Activated naive CD4-positive, alpha-beta T cell treated with anti-CD3 and anti-CD28 coated beads, Interleukin-2, amount 50 U/mL, for 72 hours (primary cell): ENCODE data around the gene SFN. TPM values are rescaled to one million over a fixed set of nuclear protein-coding genes. Genes with fewer than 3 reads are reported as not detected.
"Not testable (repeated sequence)": the region's sequence is repeated elsewhere in the genome, so short reads cannot be mapped to it uniquely, and the experiment has no call there.

Source experiments
- ATAC-seq, 2 donors: fragments of 150-1000 bp; cut with Tn5 transposase; 2 replicates each; pipeline ENCODE4 v1.10.0; 2021; ENCODE audit warnings: mild to moderate bottlenecking in 2 of 2, moderate library complexity in 2 of 2
- DNase-seq, 2 donors: peaks; one replicate each; pipeline ENCODE4 v3.0.0; 2021 to 2022; ENCODE audit warnings: low spot score in 2 of 2
- H3K27ac Mint-ChIP-seq, 2 donors: one replicate each; pipeline ENCODE4 v1.8.0; 2022; ENCODE audit warnings: mild to moderate bottlenecking in 2 of 2, mixed read lengths in 2 of 2
- H3K36me3 Mint-ChIP-seq, 2 donors: one replicate each; pipeline ENCODE4 v1.8.0; 2022; ENCODE audit warnings: mixed read lengths in 2 of 2
- H3K9me3 Mint-ChIP-seq, 2 donors: one replicate each; pipeline ENCODE4 v1.8.0; 2022; ENCODE audit warnings: mixed read lengths in 2 of 2
- total RNA-seq, 2 donors: library from RNA; stranded (reverse); gene quantifications; one replicate each; pipeline ENCODE4 v1.2.3, GENCODE V29; 2022

SFN gene
- total RNA-seq, 2 donors from 2014 or later, result 1.1 to 2.3 TPM

- peak overlapping the region; percentile 22 to 36 for H3K27ac Mint-ChIP-seq
- ATAC-seq (no peak), DNase-seq (no peak)
- H3K36me3 Mint-ChIP-seq, result peaks cover 11 to 15% of the 10 kb centered on the region in 2 donors
- H3K9me3 Mint-ChIP-seq, result no peaks in the 10 kb centered on the region
These were observed 6.8 kb upstream of the SFN start for GRCh38 chr1:26856181-26856580.

GRCh38 chr1:26856604-26857469 is 6.1 kb upstream of the SFN start:
- Mint-ChIP-seq H3K27ac (peak overlapping the region; percentile 22 to 79), H3K9me3 (no peaks in the 10 kb centered on the region), H3K36me3 (peaks cover 6 to 10% of the 10 kb centered on the region in 2 donors)
- no peak for DNase-seq
- no peak for ATAC-seq

- Mint-ChIP-seq H3K36me3 (peaks cover 5% of the 10 kb centered on the region in 2 donors), H3K9me3 (no peaks in the 10 kb centered on the region), H3K27ac (peak overlapping the region; percentile 48 to 88)
- DNase-seq (no peak), ATAC-seq (no peak)
These were observed 5.4 kb upstream of the SFN start for GRCh38 chr1:26857473-26858060.

GRCh38 chr1:26858160-26858559 is 4.8 kb upstream of the SFN start:
- ATAC-seq, result no peak
- peak overlapping the region; percentile 48 to 88 for H3K27ac Mint-ChIP-seq
- no peak for DNase-seq
- H3K36me3 Mint-ChIP-seq, result peaks cover 0 to 3% of the 10 kb centered on the region in 2 donors
- H3K9me3 Mint-ChIP-seq, result no peaks in the 10 kb centered on the region

- Mint-ChIP-seq H3K36me3 (peaks cover 0 to 6% of the 10 kb centered on the region in 2 donors), H3K9me3 (no peaks in the 10 kb centered on the region), H3K27ac (peak overlapping the region; percentile 48 to 88)
- ATAC-seq (no peak), DNase-seq (no peak)
These were observed 3.9 kb upstream of the SFN start for GRCh38 chr1:26858891-26859640.

GRCh38 chr1:26861286-26861701 is 1.7 kb upstream of the SFN start:
- H3K27ac Mint-ChIP-seq, result peak overlapping the region in 1 of 2 donors; percentile 36
- no peak for DNase-seq
- peaks cover 0 to 6% of the 10 kb centered on the region in 2 donors for H3K36me3 Mint-ChIP-seq
- no peaks in the 10 kb centered on the region for H3K9me3 Mint-ChIP-seq
- ATAC-seq, result no peak

- peak overlapping the region; percentile 36 to 44 for H3K27ac Mint-ChIP-seq
These were observed 1.0 kb upstream of the SFN start for GRCh38 chr1:26861889-26862378.

GRCh38 chr1:26863685-26864077 is 732 bp downstream of the SFN start:
- no peak for DNase-seq
- peak overlapping the region in 1 of 2 donors; percentile 88 for H3K27ac Mint-ChIP-seq
- peaks cover 0 to 6% of the 10 kb centered on the region in 2 donors for H3K36me3 Mint-ChIP-seq
- ATAC-seq, result no peak
- H3K9me3 Mint-ChIP-seq, result no peaks in the 10 kb centered on the region

More at GRCh38 chr1:26861889-26862378, 1.0 kb upstream of the SFN start:
- no peaks in the 10 kb centered on the region for H3K9me3 Mint-ChIP-seq
- no peak for ATAC-seq
- DNase-seq, result no peak
- H3K36me3 Mint-ChIP-seq, result peaks cover 0 to 6% of the 10 kb centered on the region in 2 donors

- Mint-ChIP-seq H3K9me3 (no peaks in the 10 kb centered on the region), H3K27ac (peak overlapping the region; percentile 88 to 95), H3K36me3 (peaks cover 0 to 6% of the 10 kb centered on the region in 2 donors)
- DNase-seq (peak; percentile 97 to 99), ATAC-seq (peak; percentile 94 to 95)
These were observed 1.9 kb downstream of the SFN start for GRCh38 chr1:26864610-26865480.

- not testable (repeated sequence) for H3K9me3 Mint-ChIP-seq
These were observed 10.1 kb downstream of the SFN start for GRCh38 chr1:26873097-26873496.

GRCh38 chr1:26874896-26875295 is 11.9 kb downstream of the SFN start:
- no peak for ATAC-seq
- peak overlapping the region in 1 of 2 donors; percentile 52 for H3K27ac Mint-ChIP-seq
- no peak for DNase-seq
- no peaks in the 10 kb centered on the region for H3K36me3 Mint-ChIP-seq
- no peaks in the 10 kb centered on the region for H3K9me3 Mint-ChIP-seq

More at GRCh38 chr1:26873097-26873496, 10.1 kb downstream of the SFN start:
- peak overlapping the region in 1 of 2 donors; percentile 65 for H3K27ac Mint-ChIP-seq
- DNase-seq, H3K36me3 Mint-ChIP-seq, ATAC-seq: not testable (repeated sequence)

GRCh38 chr1:26877326-26877725 is 14.4 kb downstream of the SFN start:
- DNase-seq, result no peak
- H3K9me3 Mint-ChIP-seq, result no peaks in the 10 kb centered on the region
- H3K27ac Mint-ChIP-seq, result no peak overlapping the region
- no peak for ATAC-seq
- H3K36me3 Mint-ChIP-seq, result no peaks in the 10 kb centered on the region

GRCh38 chr1:26879793-26880192 is 16.8 kb downstream of the SFN start:
- Mint-ChIP-seq H3K36me3 (peaks cover 11 to 14% of the 10 kb centered on the region in 2 donors), H3K27ac (no peak overlapping the region), H3K9me3 (no peaks in the 10 kb centered on the region)
- DNase-seq (no peak), ATAC-seq (no peak)

GRCh38 chr1:26881611-26882010 is 18.7 kb downstream of the SFN start:
- H3K36me3 Mint-ChIP-seq, result peaks cover 15 to 21% of the 10 kb centered on the region in 2 donors
- not testable (repeated sequence) for H3K27ac Mint-ChIP-seq, H3K9me3 Mint-ChIP-seq, DNase-seq, ATAC-seq

GRCh38 chr1:26882696-26883463 is 19.9 kb downstream of the SFN start:
- DNase-seq, result no peak
- no peak for ATAC-seq
- H3K36me3 Mint-ChIP-seq, result peaks cover 15 to 21% of the 10 kb centered on the region in 2 donors
- no peaks in the 10 kb centered on the region for H3K9me3 Mint-ChIP-seq
- H3K27ac Mint-ChIP-seq, result no peak overlapping the region
